RWPE2 (cell line): ENCODE measurements around the gene OR8B4.
A peak's percentile ranks its signal among the peaks of the same experiment; 100 is the strongest.

Experiments
- ATAC-seq: fragments of 200-7000 bp; cut with Tn5 transposase; 3 replicates; pipeline ENCODE4 v1.9.1; 2021; ENCODE audit warnings: low read depth
- DNase-seq: peaks from one replicate; pipeline ENCODE4 v3.0.0-alpha.2; 2020; ENCODE audit warnings: low spot score
- H3K27ac ChIP-seq: fragments of 450-650 bp; 2 replicates; pipeline ENCODE4 v1.5.1; 2017; ENCODE audit warnings: mild to moderate bottlenecking; ENCODE audit not compliant: poor library complexity, severe bottlenecking
- H3K27me3 ChIP-seq: fragments of 250-450 bp; sonication (Bioruptor Pico); 2 replicates; pipeline ENCODE4 v1.5.1; 2021; ENCODE audit warnings: mild to moderate bottlenecking, moderate library complexity; ENCODE audit not compliant: insufficient read depth, poor library complexity, severe bottlenecking
- H3K36me3 ChIP-seq: fragments of 250-450 bp; sonication (Bioruptor Pico); 2 replicates; pipeline ENCODE4 v1.5.1; 2020; ENCODE audit warnings: low read depth, mild to moderate bottlenecking, moderate library complexity
- H3K4me1 ChIP-seq: fragments of 250-450 bp; sonication (Bioruptor Pico); 2 replicates; pipeline ENCODE4 v1.5.1; 2021; ENCODE audit warnings: mild to moderate bottlenecking, moderate library complexity; ENCODE audit not compliant: insufficient read depth, poor library complexity, severe bottlenecking
- H3K4me3 ChIP-seq: fragments of 250-450 bp; sonication (Bioruptor Pico); 2 replicates; pipeline ENCODE4 v1.5.1; 2021; ENCODE audit warnings: mild to moderate bottlenecking, moderate library complexity; ENCODE audit not compliant: severe bottlenecking
- H3K9me3 ChIP-seq: fragments of 250-450 bp; sonication (Bioruptor Pico); 2 replicates; pipeline ENCODE4 v1.5.1; 2021; ENCODE audit warnings: mild to moderate bottlenecking, moderate library complexity; ENCODE audit not compliant: severe bottlenecking
- CTCF ChIP-seq: fragments of 450-650 bp; IDR thresholded peaks from one replicate; pipeline ENCODE4 v1.5.1; 2017; ENCODE audit warnings: mild to moderate bottlenecking, moderate library complexity; ENCODE audit not compliant: poor library complexity, severe bottlenecking

The OR8B4 gene

GRCh38 chr11:124454552-124454951 is 29.9 kb upstream of the OR8B4 start:
- Histone ChIP-seq H3K4me3 (no peak overlapping the region), H3K9me3 (no peaks in the 10 kb centered on the region), H3K36me3 (no peaks in the 10 kb centered on the region), H3K27ac (no peak overlapping the region), H3K4me1 (no peaks in the 10 kb centered on the region), H3K27me3 (no peaks in the 10 kb centered on the region)
- DNase-seq (no peak), ATAC-seq (no peak)
- TF ChIP-seq CTCF: no peak

GRCh38 chr11:124446916-124447315 is 22.2 kb upstream of the OR8B4 start:
- Histone ChIP-seq H3K9me3 (no peaks in the 10 kb centered on the region), H3K4me1 (no peaks in the 10 kb centered on the region), H3K36me3 (no peaks in the 10 kb centered on the region), H3K4me3 (no peak overlapping the region), H3K27me3 (no peaks in the 10 kb centered on the region), H3K27ac (no peak overlapping the region)
- DNase-seq: no peak
- no peak for ATAC-seq
- no peak for TF ChIP-seq CTCF

- no peak for ATAC-seq
These were observed 21.0 kb upstream of the OR8B4 start, which contains the start of gene OR8B8 for GRCh38 chr11:124445646-124446150. OR8B8 (minus strand) TSS chr11:124445696; CDS start chr11:124441085, 4,611 bp downstream.

GRCh38 chr11:124442847-124443246 is 18.2 kb upstream of the OR8B4 start:
- ATAC-seq (no peak), DNase-seq (no peak)
- H3K9me3 ChIP-seq: no peaks in the 10 kb centered on the region
- no peak for TF ChIP-seq CTCF
- no peaks in the 10 kb centered on the region for H3K27me3 ChIP-seq
- no peaks in the 10 kb centered on the region for H3K4me1 ChIP-seq
- no peak overlapping the region for H3K4me3 ChIP-seq
- H3K27ac ChIP-seq: no peak overlapping the region
- no peaks in the 10 kb centered on the region for H3K36me3 ChIP-seq

More at GRCh38 chr11:124445646-124446150, 21.0 kb upstream of the OR8B4 start, which contains the start of gene OR8B8:
- Histone ChIP-seq H3K4me1 (no peaks in the 10 kb centered on the region), H3K27me3 (no peaks in the 10 kb centered on the region), H3K36me3 (no peaks in the 10 kb centered on the region), H3K4me3 (no peak within 1 kb of the TSS), H3K9me3 (no peaks in the 10 kb centered on the region), H3K27ac (no peak within 1 kb of the TSS)
- DNase-seq: no peak
- TF ChIP-seq CTCF: no peak

- DNase-seq (no peak), ATAC-seq (peak; percentile 40; the same call in 1 of the 3 replicates)
- no peaks in the 10 kb centered on the region for H3K9me3 ChIP-seq
- peak; percentile 17 for TF ChIP-seq CTCF
- H3K36me3 ChIP-seq: no peaks in the 10 kb centered on the region
- H3K27ac ChIP-seq: no peak overlapping the region
- no peak overlapping the region for H3K4me3 ChIP-seq
- H3K27me3 ChIP-seq: no peaks in the 10 kb centered on the region
- H3K4me1 ChIP-seq: no peaks in the 10 kb centered on the region
These were observed 17.8 kb upstream of the OR8B4 start for GRCh38 chr11:124442442-124442841.
